Body of pancreas (tissue), 4 donors: Measurements from ENCODE around the gene TNFRSF4.

ENCODE experiments used
- CTCF ChIP-seq, 7 experiments: fragments of 450-650 bp in 4 of 7; fragments of 200-600 bp in 3 of 7; sonication (generic) in 3 of 7; IDR thresholded peaks; one replicate each; pipeline ENCODE4 v1.5.1; 2016 to 2019; ENCODE audit warnings: antibody characterized with exemption in 7 of 7
- POLR2A ChIP-seq, 3 donors: fragments of 450-650 bp; IDR thresholded peaks; one replicate each; pipeline ENCODE4 v1.6.1; 2016; ENCODE audit warnings: antibody characterized with exemption in 3 of 3, mild to moderate bottlenecking in 2 of 3

- TF ChIP-seq POLR2A (IDR thresholded peaks at IDR 0.05) (no peak), CTCF (IDR thresholded peaks at IDR 0.05) (no peak)
Observed at GRCh38 chr1:1197551-1198422, 16.2 kb downstream of the TNFRSF4 start.
